WERI-Rb-1 (cell line): Measurements from ENCODE around the gene ABCC2.

Source experiments
- DNase-seq: peaks from one replicate; pipeline ENCODE4 v3.0.0-alpha.2; 2020
- H3K27ac ChIP-seq: fragments of 250-450 bp; sonication (Bioruptor Pico); 2 replicates; pipeline ENCODE4 v1.5.1; 2020; ENCODE audit warnings: mild to moderate bottlenecking, moderate library complexity
- H3K27me3 ChIP-seq: fragments of 250-450 bp; sonication (Bioruptor Pico); 2 replicates; pipeline ENCODE4 v1.5.1; 2021; ENCODE audit warnings: mild to moderate bottlenecking, low read depth, moderate library complexity; ENCODE audit not compliant: insufficient read depth, severe bottlenecking
- H3K36me3 ChIP-seq: fragments of 250-450 bp; sonication (Bioruptor Pico); 2 replicates; pipeline ENCODE4 v1.5.1; 2020; ENCODE audit warnings: mild to moderate bottlenecking, moderate library complexity
- H3K4me3 ChIP-seq: 2 replicates; pipeline ENCODE4 v1.5.1; 2011; ENCODE audit warnings: low read depth, mild to moderate bottlenecking, control low read depth, low read length
- H3K9me3 ChIP-seq: fragments of 250-450 bp; sonication (Bioruptor Pico); 2 replicates; pipeline ENCODE4 v1.5.1; 2021; ENCODE audit warnings: mild to moderate bottlenecking, moderate library complexity; ENCODE audit not compliant: severe bottlenecking
- CTCF ChIP-seq: IDR thresholded peaks from 2 replicates; pipeline ENCODE4 v1.5.1; 2011; ENCODE audit warnings: low read depth, mild to moderate bottlenecking, control low read depth, inconsistent platforms, low read length

The ABCC2 gene

GRCh38 chr10:99796928-99797327 is 14.5 kb downstream of the ABCC2 start:
- H3K27me3 ChIP-seq: no peaks in the 10 kb centered on the region
- no peak overlapping the region for H3K27ac ChIP-seq
- no peaks in the 10 kb centered on the region for H3K9me3 ChIP-seq
- no peak for TF ChIP-seq CTCF
- no peak for DNase-seq
- no peak overlapping the region for H3K4me3 ChIP-seq
- no peaks in the 10 kb centered on the region for H3K36me3 ChIP-seq

GRCh38 chr10:99798031-99798430 is 15.6 kb downstream of the ABCC2 start:
- no peaks in the 10 kb centered on the region for H3K9me3 ChIP-seq
- no peak overlapping the region for H3K4me3 ChIP-seq
- no peaks in the 10 kb centered on the region for H3K36me3 ChIP-seq
- no peak overlapping the region for H3K27ac ChIP-seq
- TF ChIP-seq CTCF: no peak
- no peak for DNase-seq
- no peaks in the 10 kb centered on the region for H3K27me3 ChIP-seq

- no peaks in the 10 kb centered on the region for H3K9me3 ChIP-seq
- no peak overlapping the region for H3K27ac ChIP-seq
- no peak for DNase-seq
- H3K36me3 ChIP-seq: no peaks in the 10 kb centered on the region
- no peaks in the 10 kb centered on the region for H3K27me3 ChIP-seq
- H3K4me3 ChIP-seq: no peak overlapping the region
- no peak for TF ChIP-seq CTCF
Observed at GRCh38 chr10:99798920-99799319, 16.5 kb downstream of the ABCC2 start.

GRCh38 chr10:99799613-99800012 is 17.2 kb downstream of the ABCC2 start:
- Histone ChIP-seq H3K27ac (no peak overlapping the region), H3K4me3 (no peak overlapping the region), H3K27me3 (no peaks in the 10 kb centered on the region), H3K36me3 (no peaks in the 10 kb centered on the region), H3K9me3 (no peaks in the 10 kb centered on the region)
- DNase-seq: peak; percentile 33
- TF ChIP-seq CTCF: peak; percentile 52

GRCh38 chr10:99804471-99804870 is 22.0 kb downstream of the ABCC2 start:
- no peak overlapping the region for H3K4me3 ChIP-seq
- no peak for TF ChIP-seq CTCF

GRCh38 chr10:99805190-99805589 is 22.8 kb downstream of the ABCC2 start:
- no peak for DNase-seq
- no peak for TF ChIP-seq CTCF
- Histone ChIP-seq H3K9me3 (no peaks in the 10 kb centered on the region), H3K27me3 (no peaks in the 10 kb centered on the region), H3K27ac (no peak overlapping the region), H3K36me3 (no peaks in the 10 kb centered on the region), H3K4me3 (no peak overlapping the region)

More at GRCh38 chr10:99804471-99804870, 22.0 kb downstream of the ABCC2 start:
- Histone ChIP-seq H3K9me3 (no peaks in the 10 kb centered on the region), H3K27ac (no peak overlapping the region), H3K36me3 (no peaks in the 10 kb centered on the region), H3K27me3 (no peaks in the 10 kb centered on the region)
- DNase-seq: no peak
